PC-9 (cell line): ENCODE results near the gene RPGRIP1L.

Source experiments
- EZH2 ChIP-seq: fragments of 200-600 bp; sonication (generic); IDR thresholded peaks from 2 replicates; pipeline ENCODE4 v1.8.0; 2017; ENCODE audit warnings: antibody characterized with exemption, low read depth
- TF ChIP-seq, protein P1 (sequence below): fragments of 200-600 bp; sonication (generic); conservative IDR thresholded peaks from 2 replicates; pipeline ENCODE4 v1.6.1; 2017; ENCODE audit warnings: mixed run types, antibody characterized with exemption, mild to moderate bottlenecking, moderate library complexity

DNA sequence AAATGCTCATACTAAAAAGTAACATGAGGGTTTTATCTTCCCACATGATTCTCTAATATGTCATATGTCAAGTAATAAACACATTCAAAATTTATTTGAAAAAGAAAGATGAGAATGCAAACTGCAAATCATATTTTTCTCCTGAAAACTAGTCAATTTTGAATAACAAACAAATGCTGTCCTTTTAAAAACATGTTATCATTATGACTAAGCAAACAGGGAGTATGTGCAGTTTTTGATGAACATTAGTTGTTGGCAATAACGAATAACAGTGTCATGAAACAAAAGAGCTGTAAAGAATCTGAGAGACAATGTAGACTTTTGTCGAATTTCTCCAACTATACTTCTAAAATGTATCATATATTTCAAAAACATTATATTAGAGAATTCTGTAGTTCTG is 34.8 kb downstream of the RPGRIP1L start:
- TF ChIP-seq, protein P1, sequence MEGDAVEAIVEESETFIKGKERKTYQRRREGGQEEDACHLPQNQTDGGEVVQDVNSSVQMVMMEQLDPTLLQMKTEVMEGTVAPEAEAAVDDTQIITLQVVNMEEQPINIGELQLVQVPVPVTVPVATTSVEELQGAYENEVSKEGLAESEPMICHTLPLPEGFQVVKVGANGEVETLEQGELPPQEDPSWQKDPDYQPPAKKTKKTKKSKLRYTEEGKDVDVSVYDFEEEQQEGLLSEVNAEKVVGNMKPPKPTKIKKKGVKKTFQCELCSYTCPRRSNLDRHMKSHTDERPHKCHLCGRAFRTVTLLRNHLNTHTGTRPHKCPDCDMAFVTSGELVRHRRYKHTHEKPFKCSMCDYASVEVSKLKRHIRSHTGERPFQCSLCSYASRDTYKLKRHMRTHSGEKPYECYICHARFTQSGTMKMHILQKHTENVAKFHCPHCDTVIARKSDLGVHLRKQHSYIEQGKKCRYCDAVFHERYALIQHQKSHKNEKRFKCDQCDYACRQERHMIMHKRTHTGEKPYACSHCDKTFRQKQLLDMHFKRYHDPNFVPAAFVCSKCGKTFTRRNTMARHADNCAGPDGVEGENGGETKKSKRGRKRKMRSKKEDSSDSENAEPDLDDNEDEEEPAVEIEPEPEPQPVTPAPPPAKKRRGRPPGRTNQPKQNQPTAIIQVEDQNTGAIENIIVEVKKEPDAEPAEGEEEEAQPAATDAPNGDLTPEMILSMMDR = no peak
- no peak for TF ChIP-seq EZH2
